Parathyroid adenoma (tissue), 2 donors: ENCODE measurements around the gene PITPNM2.
"Not testable (repeated sequence)": the region's sequence is repeated elsewhere in the genome, so short reads cannot be mapped to it uniquely, and the experiment has no call there.

Source experiments
- H2AFZ ChIP-seq: fragments of 300-600 bp; sonication (generic); one replicate; pipeline ENCODE4 v1.7.0; 2017; ENCODE audit warnings: antibody characterized with exemption, mild to moderate bottlenecking
- H3K27ac ChIP-seq: fragments of 300-600 bp; sonication (generic); one replicate; pipeline ENCODE4 v1.7.0; 2017
- H3K27me3 ChIP-seq: fragments of 300-600 bp; sonication (generic); one replicate; pipeline ENCODE4 v1.7.0; 2017; ENCODE audit warnings: low read length; ENCODE audit not compliant: control insufficient read depth, insufficient read depth
- H3K36me3 ChIP-seq: fragments of 300-600 bp; sonication (generic); one replicate; pipeline ENCODE4 v1.7.0; 2017; ENCODE audit warnings: low read length; ENCODE audit not compliant: control insufficient read depth, insufficient read depth
- H3K4me1 ChIP-seq: fragments of 300-600 bp; sonication (generic); one replicate; pipeline ENCODE4 v1.7.0; 2017; ENCODE audit warnings: control low read depth
- H3K4me2 ChIP-seq: fragments of 300-600 bp; sonication (generic); one replicate; pipeline ENCODE4 v1.7.0; 2017; ENCODE audit warnings: low read length
- H3K4me3 ChIP-seq: fragments of 300-600 bp; sonication (generic); one replicate; pipeline ENCODE4 v1.7.0; 2017; ENCODE audit warnings: low read depth, low read length
- H3K79me2 ChIP-seq: fragments of 300-600 bp; sonication (generic); one replicate; pipeline ENCODE4 v1.7.0; 2017; ENCODE audit warnings: control low read depth
- H3K9ac ChIP-seq: fragments of 300-600 bp; sonication (generic); one replicate; pipeline ENCODE4 v1.7.0; 2017; ENCODE audit warnings: mild to moderate bottlenecking
- H3K9me3 ChIP-seq: fragments of 300-600 bp; sonication (generic); one replicate; pipeline ENCODE4 v1.7.0; 2017; ENCODE audit warnings: low read length; ENCODE audit not compliant: control insufficient read depth
- TF ChIP-seq, protein P1 (sequence below): fragments of 300-600 bp; sonication (generic); IDR thresholded peaks from one replicate; pipeline ENCODE4 v1.7.0; 2017; ENCODE audit warnings: antibody characterized with exemption, mild to moderate bottlenecking
- donor health status: primary hyperparathyroidism.

Gene PITPNM2

DNA sequence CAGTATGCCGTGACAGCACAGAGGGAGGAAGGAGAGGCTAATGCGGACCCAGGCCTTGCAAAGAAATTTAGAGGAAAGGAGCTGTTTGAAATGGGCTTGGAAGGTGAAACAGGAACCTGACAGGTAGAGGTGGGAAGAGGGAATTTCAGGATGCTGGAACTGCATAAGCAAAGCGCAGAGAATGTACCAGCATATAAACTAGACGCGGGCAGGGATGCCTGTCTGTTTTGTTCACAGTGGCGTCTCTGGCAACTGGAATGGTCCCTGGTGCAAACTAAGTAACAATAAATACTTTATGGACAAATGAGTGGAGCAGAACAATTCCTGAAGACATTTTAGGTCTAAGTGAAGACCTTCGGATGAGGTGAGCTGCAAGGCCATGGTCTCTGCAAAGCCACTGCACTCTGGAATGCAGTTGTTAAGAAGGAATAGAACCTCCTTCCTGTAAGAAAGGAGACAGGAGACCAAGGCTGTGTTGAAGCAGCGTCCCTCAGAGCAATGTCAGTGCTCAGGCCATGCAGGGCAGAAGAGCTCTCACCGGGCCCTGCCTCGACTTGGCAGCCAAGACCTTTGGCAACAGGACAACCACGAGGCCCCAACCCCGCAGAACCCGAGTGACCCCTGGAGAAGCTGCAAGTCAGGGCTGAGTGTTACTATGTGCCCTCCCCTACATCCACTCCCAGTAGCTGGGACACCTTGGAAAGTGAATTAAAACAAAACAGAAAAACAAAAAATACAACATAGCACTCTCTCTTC, 42.8 kb downstream of the PITPNM2 start:
- H3K9me3 ChIP-seq, result no peaks in the 10 kb centered on the region
- H3K36me3 ChIP-seq, result no peaks in the 10 kb centered on the region
- H3K27me3 ChIP-seq, result no peaks in the 10 kb centered on the region
- no peak overlapping the region for H3K4me2 ChIP-seq
- TF ChIP-seq, protein P1, sequence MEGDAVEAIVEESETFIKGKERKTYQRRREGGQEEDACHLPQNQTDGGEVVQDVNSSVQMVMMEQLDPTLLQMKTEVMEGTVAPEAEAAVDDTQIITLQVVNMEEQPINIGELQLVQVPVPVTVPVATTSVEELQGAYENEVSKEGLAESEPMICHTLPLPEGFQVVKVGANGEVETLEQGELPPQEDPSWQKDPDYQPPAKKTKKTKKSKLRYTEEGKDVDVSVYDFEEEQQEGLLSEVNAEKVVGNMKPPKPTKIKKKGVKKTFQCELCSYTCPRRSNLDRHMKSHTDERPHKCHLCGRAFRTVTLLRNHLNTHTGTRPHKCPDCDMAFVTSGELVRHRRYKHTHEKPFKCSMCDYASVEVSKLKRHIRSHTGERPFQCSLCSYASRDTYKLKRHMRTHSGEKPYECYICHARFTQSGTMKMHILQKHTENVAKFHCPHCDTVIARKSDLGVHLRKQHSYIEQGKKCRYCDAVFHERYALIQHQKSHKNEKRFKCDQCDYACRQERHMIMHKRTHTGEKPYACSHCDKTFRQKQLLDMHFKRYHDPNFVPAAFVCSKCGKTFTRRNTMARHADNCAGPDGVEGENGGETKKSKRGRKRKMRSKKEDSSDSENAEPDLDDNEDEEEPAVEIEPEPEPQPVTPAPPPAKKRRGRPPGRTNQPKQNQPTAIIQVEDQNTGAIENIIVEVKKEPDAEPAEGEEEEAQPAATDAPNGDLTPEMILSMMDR, result no peak
- peak overlapping the region; percentile 57 for H3K27ac ChIP-seq
- H3K4me3 ChIP-seq, result no peak overlapping the region
- peaks cover 21% of the 10 kb centered on the region for H3K4me1 ChIP-seq
- H3K9ac ChIP-seq, result no peak overlapping the region
- no peak overlapping the region for H2AFZ ChIP-seq
- no peaks in the 10 kb centered on the region for H3K79me2 ChIP-seq

DNA sequence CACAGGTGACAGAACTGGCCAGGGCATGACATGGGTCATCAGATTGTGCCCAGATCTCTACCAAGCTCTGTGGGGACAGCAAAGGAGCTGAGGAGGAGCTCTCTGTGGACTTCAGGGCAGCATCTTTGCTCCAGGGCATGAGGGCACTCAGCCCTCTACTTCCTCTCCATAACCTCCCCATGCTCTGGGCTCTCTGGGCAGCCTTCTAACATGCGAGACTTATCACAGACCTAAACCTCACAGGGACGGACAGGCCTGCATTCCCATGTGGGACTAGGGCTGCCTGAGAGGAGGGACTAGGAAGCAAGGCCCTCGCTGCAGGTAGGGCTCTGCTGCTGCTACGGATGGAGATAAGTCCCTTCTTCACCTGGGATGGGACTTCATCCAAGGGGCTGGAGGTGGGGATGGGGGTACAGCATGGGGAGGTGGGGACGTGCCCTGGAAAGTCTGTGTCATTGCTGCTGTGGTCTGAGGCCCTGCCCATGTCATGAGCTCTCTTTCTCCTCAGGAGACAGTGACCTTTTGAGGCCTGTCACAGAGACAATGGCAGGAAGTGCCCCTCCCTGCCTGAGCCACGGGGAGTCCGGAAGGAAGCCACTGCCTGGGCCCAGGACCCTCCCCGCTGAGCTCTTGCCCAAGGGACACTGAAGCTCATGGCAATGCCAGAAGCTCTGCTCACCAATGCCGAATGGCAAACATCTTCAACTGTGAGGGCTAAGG, 44.1 kb downstream of the PITPNM2 start:
- no peak overlapping the region for H3K4me3 ChIP-seq
- TF ChIP-seq, protein P1, result no peak
- H2AFZ ChIP-seq, result peak overlapping the region; percentile 36
- H3K9ac ChIP-seq, result no peak overlapping the region
- no peak overlapping the region for H3K4me2 ChIP-seq
- peaks cover 9% of the 10 kb centered on the region for H3K79me2 ChIP-seq
- no peaks in the 10 kb centered on the region for H3K9me3 ChIP-seq
- H3K27ac ChIP-seq, result peak overlapping the region; percentile 57
- peaks cover 21% of the 10 kb centered on the region for H3K4me1 ChIP-seq
- no peaks in the 10 kb centered on the region for H3K36me3 ChIP-seq
- H3K27me3 ChIP-seq, result no peaks in the 10 kb centered on the region

DNA sequence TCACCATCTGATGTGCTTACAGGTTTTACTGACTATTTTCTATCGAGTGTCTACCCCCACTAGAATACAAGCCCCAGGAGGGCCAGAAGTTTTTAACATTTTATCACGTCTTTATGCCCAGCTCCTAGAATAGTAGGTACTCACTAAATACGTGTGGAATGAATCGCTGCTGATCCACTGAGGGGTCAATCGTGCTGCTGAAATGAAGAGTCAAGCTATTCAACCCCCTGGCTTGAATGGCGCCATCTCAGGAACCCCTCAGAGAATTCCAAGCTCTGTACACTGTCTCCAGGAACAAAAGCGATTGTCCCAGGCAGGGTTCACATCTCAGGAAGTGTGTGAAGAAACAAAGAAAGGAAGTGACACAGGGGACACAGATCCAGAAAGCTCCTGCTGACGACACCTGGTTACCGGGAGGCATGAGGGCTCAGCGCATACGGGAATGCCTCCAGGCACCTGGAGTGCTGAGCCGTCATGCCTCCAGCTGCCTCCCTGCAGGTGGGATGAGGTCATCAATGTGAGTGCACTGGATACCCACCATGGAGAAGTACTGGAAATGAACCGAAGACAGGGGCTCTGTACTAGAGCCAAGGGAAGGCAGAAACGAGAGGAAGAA, 45.6 kb downstream of the PITPNM2 start:
- Histone ChIP-seq H3K4me1 (peaks cover 21% of the 10 kb centered on the region), H3K9ac (no peak overlapping the region), H3K27me3 (no peaks in the 10 kb centered on the region), H3K4me2 (no peak overlapping the region), H3K4me3 (no peak overlapping the region), H2AFZ (no peak overlapping the region), H3K9me3 (no peaks in the 10 kb centered on the region), H3K36me3 (no peaks in the 10 kb centered on the region), H3K79me2 (peaks cover 14% of the 10 kb centered on the region), H3K27ac (peak overlapping the region; percentile 57)
- TF ChIP-seq, protein P1, result no peak

DNA sequence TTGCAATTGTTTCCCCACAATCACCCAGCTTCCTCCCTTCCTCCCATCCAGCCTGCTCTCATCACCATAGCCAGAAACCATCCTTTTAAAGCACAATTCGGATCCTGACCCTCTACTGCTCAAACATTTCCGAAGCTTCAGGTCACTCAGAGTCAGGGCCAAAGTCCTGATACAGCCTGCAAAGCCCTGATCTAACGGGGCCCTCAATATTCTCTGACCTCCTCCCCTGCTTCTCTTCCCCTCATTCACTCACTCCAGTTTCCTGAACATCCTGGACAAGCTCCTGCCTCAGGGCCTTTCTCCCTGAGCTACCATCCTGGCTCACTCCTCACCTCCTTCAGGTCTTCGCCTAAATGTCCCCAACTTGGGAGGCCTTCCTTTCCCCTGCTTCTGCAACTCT, 46.1 kb downstream of the PITPNM2 start:
- H3K4me2 ChIP-seq, result no peak overlapping the region
- peaks cover 18% of the 10 kb centered on the region for H3K79me2 ChIP-seq
- TF ChIP-seq, protein P1, result no peak
- H3K27ac ChIP-seq, result peak overlapping the region; percentile 57
- H3K27me3 ChIP-seq, result no peaks in the 10 kb centered on the region
- no peaks in the 10 kb centered on the region for H3K9me3 ChIP-seq
- peaks cover 21% of the 10 kb centered on the region for H3K4me1 ChIP-seq
- no peak overlapping the region for H2AFZ ChIP-seq
- no peak overlapping the region for H3K9ac ChIP-seq
- H3K4me3 ChIP-seq, result no peak overlapping the region
- no peaks in the 10 kb centered on the region for H3K36me3 ChIP-seq

DNA sequence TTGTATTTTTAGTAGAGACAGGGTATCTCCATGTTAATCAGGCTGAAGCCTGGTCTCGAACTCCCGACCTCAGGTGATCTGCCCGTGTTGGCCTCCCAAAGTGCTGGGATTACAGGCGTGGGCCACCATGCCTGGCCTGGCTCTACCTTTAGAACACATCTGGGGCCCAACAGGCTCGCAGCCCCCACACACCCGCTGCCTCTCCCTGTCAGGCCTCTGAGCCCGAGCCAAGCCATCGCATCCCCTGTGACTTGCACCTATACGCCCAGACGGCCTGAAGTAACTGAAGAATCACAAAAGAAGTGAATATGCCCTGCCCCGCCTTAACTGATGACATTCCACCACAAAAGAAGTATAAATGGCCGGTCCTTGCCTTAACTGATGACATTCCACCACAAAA, 46.8 kb downstream of the PITPNM2 start:
- H3K4me3 ChIP-seq, H3K4me2 ChIP-seq, H3K9me3 ChIP-seq, H3K27me3 ChIP-seq, H3K27ac ChIP-seq, H3K36me3 ChIP-seq, H2AFZ ChIP-seq, H3K9ac ChIP-seq: not testable (repeated sequence)
- Histone ChIP-seq H3K4me1 (peaks cover 16% of the 10 kb centered on the region), H3K79me2 (peaks cover 24% of the 10 kb centered on the region)
